Measurements from ENCODE around the gene AHSA1. TPM values are rescaled to one million over a fixed set of nuclear protein-coding genes. Genes with fewer than 3 reads are reported as not detected.

AHSA1 gene
- total RNA-seq, 2 donors from 2014 or later: 78.3 to 85.3 TPM

GRCh38 chr14:77502109-77502782, 44.4 kb downstream of the AHSA1 start:
- intact Hi-C loops (cut with DNase I): no loop called here
- DNase-seq (ENCODE audit: low spot score): no peak

- DNase-seq (ENCODE audit: low spot score): no peak
- intact Hi-C loops (cut with DNase I): no loop called here
Observed at GRCh38 chr14:77503138-77503537, 45.2 kb downstream of the AHSA1 start.

GRCh38 chr14:77505031-77505430, 47.1 kb downstream of the AHSA1 start:
- no peak for DNase-seq (ENCODE audit: low spot score)
- intact Hi-C loops (cut with DNase I): no loop called here

DNA sequence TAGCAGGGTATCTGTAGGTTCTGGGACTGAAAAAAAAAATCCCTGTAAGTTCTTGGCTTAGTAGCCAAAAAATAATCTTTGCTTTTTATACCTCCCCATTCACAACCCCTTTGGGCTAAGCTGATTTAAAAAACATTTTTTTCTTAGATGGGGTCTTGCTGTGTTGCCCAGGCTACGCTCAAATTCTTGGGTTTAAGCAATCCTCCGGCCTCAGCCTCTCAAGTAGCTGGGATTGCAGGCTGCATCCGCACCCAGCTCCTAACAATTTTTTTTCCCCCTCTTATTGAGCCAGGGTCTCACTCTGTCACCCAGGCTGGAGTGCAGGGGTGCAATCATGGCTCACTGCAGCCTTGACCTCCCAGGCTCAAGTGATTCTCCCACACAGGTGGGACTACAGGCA, 49.9 kb downstream of the AHSA1 start:
- intact Hi-C loops (cut with DNase I): no loop called here
- no peak for DNase-seq (ENCODE audit: low spot score)

GRCh38 chr14:77508249-77508648, 50.4 kb downstream of the AHSA1 start:
- DNase-seq (ENCODE audit: low spot score): no peak
- intact Hi-C loops (cut with DNase I): no loop called here

GRCh38 chr14:77508876-77509275, 51.0 kb downstream of the AHSA1 start:
- DNase-seq (ENCODE audit: low spot score): no peak
- intact Hi-C loops (cut with DNase I): no loop called here

DNA sequence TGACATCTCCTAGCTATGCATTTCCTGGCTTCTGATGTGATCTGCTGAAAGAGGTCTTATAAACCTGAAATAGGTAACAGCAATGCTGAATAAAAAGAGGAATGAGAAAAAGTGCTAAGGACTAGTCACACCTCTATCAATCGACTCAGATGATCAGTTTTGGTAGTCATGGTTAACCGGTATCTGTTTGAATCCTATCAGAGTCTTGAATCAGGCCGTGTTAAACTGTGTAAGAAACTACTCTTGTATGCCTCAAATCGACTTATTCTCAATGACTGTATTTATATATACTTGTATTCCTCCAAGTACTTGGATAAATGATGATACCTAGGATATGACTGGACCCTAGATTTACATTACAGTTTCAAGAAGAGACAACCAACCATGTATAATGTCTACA, 51.5 kb downstream of the AHSA1 start:
- intact Hi-C loops (cut with DNase I): no loop called here
- no peak for DNase-seq (ENCODE audit: low spot score)

GRCh38 chr14:77511486-77512162, 53.7 kb downstream of the AHSA1 start:
- DNase-seq (ENCODE audit: low spot score): no peak
- intact Hi-C loops (cut with DNase I): no loop called here

DNA sequence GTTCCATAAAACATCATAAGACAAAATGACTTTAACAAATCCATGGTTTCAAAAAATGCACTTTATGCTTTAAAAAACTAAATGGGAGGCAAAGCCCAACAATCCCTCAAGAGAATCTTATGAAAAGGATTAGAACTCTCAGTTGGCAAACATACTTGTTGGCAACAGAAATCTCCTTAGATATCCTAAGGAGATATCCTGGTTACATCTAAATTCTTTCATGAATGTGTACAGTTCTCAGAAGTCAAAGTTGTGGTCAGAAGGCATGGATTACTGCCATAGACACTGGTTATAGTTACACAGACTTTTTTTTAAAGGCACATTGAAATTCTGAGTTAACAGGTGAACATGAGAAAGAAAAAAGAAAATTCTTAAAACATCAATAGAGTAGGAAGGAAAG, 58.2 kb downstream of the AHSA1 start:
- intact Hi-C loops (cut with DNase I): no loop called here
- no peak for DNase-seq (ENCODE audit: low spot score)

Other genes with a start within 250 kb of the AHSA1 start
- not detected for gene NGB, start 186.9 kb upstream of the AHSA1 start, total RNA-seq
- gene POMT2, start 137.2 kb upstream of the AHSA1 start, total RNA-seq: 10 to 100 TPM; 20.5 TPM
- gene GSTZ1, start 137.1 kb upstream of the AHSA1 start, total RNA-seq: 1 to 10 TPM; 4.7 to 9.3 TPM
- gene TMED8, start 81.0 kb upstream of the AHSA1 start, total RNA-seq: 10 to 100 TPM; 11.2 to 13.3 TPM
- under 1 TPM; 0.60 to 0.62 TPM for gene SAMD15, start 80.7 kb upstream of the AHSA1 start, total RNA-seq
- under 1 TPM; 0.23 to 0.52 TPM for gene NOXRED1, start 34.6 kb upstream of the AHSA1 start, total RNA-seq
- 10 to 100 TPM; 11.9 to 15.7 TPM for gene VIPAS39, start 492 bp upstream of the AHSA1 start, total RNA-seq
- gene ISM2, start 40.7 kb downstream of the AHSA1 start, total RNA-seq: under 1 TPM in 1 of 2 donors, not detected in 1; 0.60 TPM
- gene SPTLC2, start 158.5 kb downstream of the AHSA1 start, total RNA-seq: 10 to 100 TPM; 27.3 to 29.9 TPM
- 1 to 10 TPM; 6.7 to 8.2 TPM for gene ALKBH1, start 249.9 kb downstream of the AHSA1 start, total RNA-seq